ENCODE results near the gene ALOXE3.

ALOXE3 gene

DNA sequence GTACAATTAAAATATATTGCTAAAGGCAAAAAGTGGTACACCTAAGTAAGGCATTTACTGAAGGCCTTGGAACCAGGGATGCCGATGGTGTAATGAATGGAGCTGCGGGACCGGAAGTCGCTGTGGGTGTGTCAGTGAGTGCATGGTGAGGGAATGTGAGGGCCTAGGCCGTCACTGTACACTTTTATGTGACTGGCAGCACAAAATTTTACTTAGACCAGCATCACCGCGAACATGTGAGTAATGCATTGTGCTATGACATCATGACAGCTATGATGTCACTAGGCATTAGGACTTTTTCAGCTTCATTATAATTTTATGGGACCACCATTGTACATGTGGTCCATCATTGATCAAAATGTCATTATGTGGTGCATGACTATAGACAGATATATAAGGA lies 64.7 kb downstream of the ALOXE3 start:
- TF ChIP-seq, protein P1, sequence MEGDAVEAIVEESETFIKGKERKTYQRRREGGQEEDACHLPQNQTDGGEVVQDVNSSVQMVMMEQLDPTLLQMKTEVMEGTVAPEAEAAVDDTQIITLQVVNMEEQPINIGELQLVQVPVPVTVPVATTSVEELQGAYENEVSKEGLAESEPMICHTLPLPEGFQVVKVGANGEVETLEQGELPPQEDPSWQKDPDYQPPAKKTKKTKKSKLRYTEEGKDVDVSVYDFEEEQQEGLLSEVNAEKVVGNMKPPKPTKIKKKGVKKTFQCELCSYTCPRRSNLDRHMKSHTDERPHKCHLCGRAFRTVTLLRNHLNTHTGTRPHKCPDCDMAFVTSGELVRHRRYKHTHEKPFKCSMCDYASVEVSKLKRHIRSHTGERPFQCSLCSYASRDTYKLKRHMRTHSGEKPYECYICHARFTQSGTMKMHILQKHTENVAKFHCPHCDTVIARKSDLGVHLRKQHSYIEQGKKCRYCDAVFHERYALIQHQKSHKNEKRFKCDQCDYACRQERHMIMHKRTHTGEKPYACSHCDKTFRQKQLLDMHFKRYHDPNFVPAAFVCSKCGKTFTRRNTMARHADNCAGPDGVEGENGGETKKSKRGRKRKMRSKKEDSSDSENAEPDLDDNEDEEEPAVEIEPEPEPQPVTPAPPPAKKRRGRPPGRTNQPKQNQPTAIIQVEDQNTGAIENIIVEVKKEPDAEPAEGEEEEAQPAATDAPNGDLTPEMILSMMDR (IDR thresholded peaks at IDR 0.05; ENCODE audit: low read depth, low read length, missing control alignments): no peak
- H3K4me3 ChIP-seq (ENCODE audit: low read depth, low read length): no peak overlapping the region
- no peak for DNase-seq (ENCODE audit: low read depth)

DNA sequence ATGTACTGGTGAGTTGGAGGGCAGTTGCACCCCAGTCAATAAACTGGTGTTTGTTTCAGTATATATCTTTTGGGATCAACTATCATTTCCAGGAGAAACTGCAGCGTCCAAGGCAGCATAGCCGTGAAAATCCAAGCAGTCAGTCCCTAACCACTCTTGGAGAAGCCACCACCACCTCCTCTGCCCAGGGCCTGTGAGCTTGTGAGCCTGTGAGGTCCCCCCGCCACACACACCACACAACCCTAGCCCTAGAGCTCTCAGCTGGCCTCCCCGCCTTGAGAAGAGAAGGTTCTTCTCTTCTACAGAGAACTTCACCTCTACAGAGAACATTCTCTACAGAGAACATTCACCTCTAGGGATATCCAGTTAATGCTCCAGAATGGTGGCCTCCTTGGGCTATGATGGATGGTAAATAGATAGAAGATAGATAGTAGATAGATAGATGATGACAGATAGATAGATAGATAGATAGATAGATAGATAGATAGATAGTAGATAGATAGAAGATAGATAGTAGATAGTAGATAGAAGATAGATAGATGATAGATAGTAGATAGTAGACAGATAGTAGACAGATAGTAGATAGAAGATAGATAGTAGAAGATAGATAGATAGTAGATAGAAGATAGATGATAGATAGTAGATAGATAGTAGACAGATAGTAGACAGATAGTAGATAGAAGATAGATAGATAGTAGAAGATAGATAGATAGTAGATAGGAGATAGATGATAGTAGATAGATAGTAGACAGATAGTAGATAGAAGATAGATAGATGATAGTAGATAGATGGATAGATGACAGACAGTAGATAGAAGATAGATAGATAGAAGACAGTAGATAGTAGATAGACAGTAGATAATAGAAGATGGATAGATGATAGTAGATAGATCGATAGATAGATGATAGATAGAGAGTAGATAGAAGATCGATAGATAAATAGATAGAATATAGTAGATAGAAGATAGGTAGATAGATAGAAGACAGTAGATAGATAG lies 65.8 kb downstream of the ALOXE3 start:
- DNase-seq (ENCODE audit: low read depth): no peak
- TF ChIP-seq, protein P1 (IDR thresholded peaks at IDR 0.05; ENCODE audit: low read depth, low read length, missing control alignments): no peak
- H3K4me3 ChIP-seq (ENCODE audit: low read depth, low read length): no peak overlapping the region

DNA sequence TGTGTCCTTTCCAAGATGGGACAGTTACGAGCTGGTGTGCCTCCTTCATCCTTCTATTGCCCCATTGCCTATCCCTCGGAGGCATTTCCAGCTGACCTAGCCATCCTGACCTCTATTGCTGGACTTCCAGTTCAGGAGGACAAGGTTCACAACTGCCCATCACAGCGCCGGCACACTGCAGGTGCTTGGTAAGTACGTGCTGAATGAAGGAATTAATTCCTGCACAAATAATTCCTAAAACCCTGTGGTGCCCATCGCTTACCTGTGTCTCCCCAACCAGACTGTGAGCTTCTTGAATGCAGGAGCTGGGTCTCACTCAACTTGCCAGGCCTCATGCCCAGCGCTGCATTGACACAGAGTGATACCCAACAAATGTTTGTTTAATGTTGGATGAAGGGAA lies 66.5 kb downstream of the ALOXE3 start:
- TF ChIP-seq, protein P1 (IDR thresholded peaks at IDR 0.05; ENCODE audit: low read depth, low read length, missing control alignments): no peak
- no peak for DNase-seq (ENCODE audit: low read depth)
- H3K4me3 ChIP-seq (ENCODE audit: low read depth, low read length): no peak overlapping the region

DNA sequence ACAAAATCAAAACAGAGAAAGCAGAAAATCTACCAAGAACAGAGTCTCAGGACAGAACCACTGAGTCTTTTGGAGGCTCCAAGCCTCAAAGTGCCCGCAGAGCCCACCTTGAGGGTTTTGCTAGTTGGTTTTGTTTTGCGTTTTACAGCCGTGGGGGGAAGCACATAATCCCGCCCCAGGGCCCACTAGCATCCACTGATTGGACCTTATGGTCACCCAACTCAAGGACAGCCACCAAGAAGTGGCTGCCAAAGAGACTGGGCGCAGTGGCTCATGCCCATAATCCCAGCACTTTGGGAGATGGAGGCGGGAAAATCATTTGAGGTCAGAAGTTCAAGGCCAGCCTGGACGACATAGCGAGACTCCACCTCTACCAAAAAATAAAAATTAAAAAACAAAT lies 69.6 kb downstream of the ALOXE3 start:
- DNase-seq (ENCODE audit: low read depth): no peak
- TF ChIP-seq, protein P1 (IDR thresholded peaks at IDR 0.05; ENCODE audit: low read depth, low read length, missing control alignments): no peak
- no peak overlapping the region for H3K4me3 ChIP-seq (ENCODE audit: low read depth, low read length)

- H3K4me3 ChIP-seq (ENCODE audit: low read depth, low read length): no peak overlapping the region
- no peak for DNase-seq (ENCODE audit: low read depth)
- TF ChIP-seq, protein P1 (IDR thresholded peaks at IDR 0.05; ENCODE audit: low read depth, low read length, missing control alignments): no peak
Measured at GRCh38 chr17:8048236-8048635, 70.1 kb downstream of the ALOXE3 start.

GRCh38 chr17:8047769-8048110 lies 70.6 kb downstream of the ALOXE3 start:
- TF ChIP-seq, protein P1 (IDR thresholded peaks at IDR 0.05; ENCODE audit: low read depth, low read length, missing control alignments): no peak
- no peak for DNase-seq (ENCODE audit: low read depth)
- no peak overlapping the region for H3K4me3 ChIP-seq (ENCODE audit: low read depth, low read length)

Data from GM12864 (cell line).